HG03575 (cell line): ENCODE results near the gene RFFL.

ENCODE experiments used
- ATAC-seq: cut with Tn5 transposase; IDR thresholded peaks from one replicate; pipeline ENCODE4 v1.9.1; 2021; ENCODE audit not compliant: unreplicated experiment, insufficient number of reproducible peaks, low FRiP score; ENCODE audit errors: extremely low read depth

RFFL gene

DNA sequence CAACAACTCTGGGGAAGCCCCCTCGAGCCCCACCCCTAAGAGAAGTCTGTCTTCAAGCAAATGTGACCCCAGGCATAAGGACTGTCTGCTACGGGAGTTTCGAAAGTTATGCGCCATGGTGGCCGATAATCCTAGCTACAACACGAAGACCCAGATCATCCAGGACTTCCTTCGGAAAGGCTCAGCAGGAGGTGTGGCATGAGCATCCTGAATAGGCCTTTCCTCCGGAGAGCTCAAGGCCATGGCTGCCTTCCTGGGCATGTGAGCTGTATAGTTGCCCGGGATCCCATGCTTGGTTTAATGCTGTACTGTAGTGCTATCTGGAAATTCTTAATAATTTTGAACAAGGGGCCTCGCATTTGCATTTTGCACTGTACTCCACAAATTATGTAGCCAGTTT is 74.0 kb downstream of the RFFL start:
- no peak for ATAC-seq

DNA sequence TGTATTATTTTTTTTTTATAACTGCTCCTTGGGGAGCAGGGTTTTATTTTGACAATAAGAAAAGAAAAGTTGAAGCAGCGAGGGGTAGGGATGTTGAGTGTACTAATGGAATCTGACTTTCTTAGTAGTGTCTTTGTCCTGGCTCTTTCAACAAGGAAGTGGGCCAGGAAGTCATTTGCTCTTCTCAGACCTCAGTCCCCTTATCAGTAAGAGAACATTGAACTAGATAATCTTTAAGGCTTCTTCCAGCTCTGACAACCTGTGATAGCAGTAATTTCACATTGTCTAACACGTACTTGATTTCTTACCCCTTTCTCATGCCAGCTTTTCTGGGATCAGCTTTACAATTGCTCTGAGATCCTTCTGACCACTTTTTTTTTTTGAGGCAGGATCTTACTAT is 74.9 kb downstream of the RFFL start:
- no peak for ATAC-seq

DNA sequence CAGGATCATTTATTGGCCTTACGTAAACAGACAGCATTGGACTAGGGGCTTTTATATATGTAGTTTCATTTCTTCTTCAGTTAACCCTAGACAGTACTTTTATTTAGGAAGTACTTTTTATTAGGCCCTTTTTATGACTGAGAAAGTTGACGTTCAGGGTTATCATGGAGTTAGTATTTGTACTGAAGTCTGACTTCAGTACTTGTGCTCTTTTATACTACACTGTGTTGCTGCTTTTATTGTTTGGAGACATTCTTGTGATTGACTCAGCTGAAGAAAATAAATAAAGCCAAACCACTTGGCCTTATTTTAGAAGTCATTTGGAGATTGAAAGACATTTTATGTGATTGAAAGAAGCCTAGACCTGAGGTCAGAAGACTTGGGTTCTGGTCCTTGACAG is 76.3 kb downstream of the RFFL start:
- ATAC-seq, result no peak

DNA sequence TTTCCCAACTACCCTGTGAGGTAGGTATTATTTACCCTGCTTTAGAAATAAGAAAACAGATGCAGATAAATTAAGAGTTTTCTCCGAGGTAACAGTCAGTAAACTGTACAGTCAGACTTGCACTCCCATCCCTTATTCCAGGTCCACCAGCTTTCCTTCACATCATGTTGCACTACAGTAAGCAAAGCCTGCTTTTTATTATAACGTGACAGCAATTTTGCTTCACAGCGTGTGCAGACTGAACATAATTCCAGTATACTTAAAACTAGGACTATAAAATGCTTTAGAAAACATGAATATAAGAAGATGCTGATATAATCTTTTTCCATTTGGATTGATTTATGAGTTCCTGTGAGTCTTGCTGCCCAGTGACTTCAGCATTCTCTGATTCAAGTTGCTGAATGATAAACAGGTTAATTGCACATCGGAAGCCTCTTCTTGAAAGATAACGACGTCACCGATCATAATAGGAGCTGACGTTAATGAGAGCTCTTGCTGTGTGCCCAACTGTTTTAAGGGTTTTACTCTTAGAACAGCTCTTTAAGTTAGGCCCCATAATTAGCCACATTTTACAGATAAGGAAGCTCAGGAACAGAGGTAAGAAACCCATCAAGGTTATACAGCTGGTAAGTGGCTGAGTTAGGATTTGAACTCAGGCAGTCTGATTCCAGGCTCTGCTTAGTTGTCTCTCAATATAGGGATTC is 81.8 kb downstream of the RFFL start:
- ATAC-seq, result no peak

DNA sequence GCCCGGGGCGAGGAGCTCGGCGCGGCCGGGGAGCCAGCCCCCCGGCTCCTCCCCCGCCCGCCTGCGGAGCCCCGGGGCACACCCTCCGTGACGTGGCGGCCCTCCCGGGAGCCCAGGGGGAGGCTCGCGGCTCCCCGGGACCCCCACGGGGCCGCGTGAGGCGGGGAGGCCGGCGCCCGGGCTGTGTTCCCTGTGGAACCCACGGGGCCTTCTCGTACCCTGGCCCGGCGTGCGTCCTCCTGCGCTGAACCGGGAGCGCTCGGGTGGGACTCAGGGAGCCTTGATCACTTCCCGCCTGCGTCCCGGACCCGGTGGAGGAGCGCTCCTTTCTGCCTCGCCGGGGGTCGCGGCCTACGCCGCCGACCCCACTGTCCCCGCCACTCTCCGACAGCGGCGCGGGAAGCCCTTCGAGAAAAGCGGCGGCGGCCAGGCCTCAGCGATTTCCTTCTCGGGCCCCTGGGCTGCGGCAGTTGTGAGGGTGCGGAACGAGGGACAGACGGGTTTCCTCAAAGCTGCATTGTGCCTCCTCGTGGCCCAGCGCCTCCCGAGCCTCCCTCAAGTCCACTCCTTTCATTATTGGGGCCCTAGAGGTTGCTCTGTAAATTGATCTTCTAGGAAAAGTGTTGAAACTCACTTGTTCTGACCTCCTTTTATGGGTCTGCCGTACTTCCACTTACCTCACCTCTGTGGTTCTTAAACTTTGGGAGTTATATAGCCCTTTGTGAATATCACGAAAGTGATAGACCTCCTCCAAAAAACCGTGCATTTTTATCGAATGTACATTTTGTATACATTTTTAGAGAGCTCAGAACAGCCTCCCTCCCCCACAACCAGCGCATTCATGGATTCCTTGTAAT is 82.6 kb downstream of the RFFL start:
- ATAC-seq, result no peak

DNA sequence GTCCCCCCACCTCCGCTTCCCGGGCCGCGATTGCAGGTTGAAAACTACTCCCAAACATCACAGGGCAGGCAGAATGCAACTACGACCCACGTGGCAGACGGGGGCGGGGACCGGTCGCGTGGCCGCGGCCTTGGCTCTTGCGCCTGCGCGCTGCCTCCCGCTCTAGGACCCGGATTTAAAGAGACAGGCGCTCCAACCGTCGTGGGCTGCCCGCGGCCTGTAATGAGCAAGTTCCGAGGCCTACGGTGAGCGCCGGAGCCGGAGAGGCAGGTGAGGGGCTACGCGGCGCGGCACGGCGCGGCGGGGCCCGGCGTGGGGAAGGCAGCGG is 83.2 kb downstream of the RFFL start, which contains the start of gene LIG3:
Gene LIG3, plus strand, starts transcription at position 160 of the 328 bp plus-strand sequence. CDS start 2,494 bp downstream, outside the sequence.
- ATAC-seq, result no peak

DNA sequence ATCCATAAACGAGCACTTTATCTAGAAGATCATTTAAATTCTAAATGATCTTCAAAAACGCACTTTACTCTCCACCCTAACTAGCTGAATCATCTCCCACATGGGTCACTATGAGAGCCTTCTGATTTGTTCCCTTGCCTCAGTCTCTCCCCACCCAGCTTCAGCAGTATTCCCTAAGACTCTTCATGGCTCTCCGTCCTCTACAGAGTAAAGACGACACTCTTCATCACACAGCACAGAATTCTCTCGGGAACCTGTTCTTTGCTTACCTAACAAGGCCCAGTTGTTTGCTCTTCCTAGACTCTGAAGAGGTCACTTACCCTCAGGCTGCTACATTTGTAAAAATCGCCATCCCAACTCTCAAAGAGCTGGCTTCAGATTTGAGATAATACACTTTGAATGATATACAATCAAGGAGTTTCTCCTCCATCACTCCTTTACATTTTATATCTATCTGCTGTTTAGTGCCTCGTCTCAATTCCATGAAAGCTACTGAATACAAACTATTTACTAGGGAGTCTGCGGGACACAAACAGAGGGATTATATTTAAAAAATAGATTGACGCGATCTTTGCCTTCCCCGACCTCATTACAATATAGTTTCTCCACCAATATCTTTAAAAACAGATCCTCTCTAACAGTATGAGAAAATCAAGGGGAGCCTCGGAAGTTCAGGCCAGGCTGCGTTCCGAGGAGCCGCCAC is 83.7 kb downstream of the RFFL start:
- ATAC-seq, result no peak

DNA sequence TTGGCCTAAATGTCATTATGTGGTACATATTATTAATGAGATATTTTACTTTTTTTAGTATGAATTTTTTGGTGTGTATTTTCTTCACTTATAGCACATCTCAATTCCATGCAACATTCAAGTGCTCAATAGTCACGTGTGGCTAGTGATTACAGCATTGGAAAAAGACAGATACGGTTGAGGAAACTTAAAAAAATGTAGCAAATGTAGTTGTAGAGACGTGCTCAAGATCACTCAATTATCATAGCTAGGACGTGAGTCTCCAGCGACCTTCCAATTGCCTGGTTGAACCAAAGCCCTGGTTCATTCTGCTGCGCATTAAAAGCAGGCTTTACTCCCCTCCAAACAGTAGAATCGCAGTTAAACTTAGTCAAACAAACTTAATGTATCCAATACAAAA is 84.4 kb downstream of the RFFL start:
- ATAC-seq, result no peak

DNA sequence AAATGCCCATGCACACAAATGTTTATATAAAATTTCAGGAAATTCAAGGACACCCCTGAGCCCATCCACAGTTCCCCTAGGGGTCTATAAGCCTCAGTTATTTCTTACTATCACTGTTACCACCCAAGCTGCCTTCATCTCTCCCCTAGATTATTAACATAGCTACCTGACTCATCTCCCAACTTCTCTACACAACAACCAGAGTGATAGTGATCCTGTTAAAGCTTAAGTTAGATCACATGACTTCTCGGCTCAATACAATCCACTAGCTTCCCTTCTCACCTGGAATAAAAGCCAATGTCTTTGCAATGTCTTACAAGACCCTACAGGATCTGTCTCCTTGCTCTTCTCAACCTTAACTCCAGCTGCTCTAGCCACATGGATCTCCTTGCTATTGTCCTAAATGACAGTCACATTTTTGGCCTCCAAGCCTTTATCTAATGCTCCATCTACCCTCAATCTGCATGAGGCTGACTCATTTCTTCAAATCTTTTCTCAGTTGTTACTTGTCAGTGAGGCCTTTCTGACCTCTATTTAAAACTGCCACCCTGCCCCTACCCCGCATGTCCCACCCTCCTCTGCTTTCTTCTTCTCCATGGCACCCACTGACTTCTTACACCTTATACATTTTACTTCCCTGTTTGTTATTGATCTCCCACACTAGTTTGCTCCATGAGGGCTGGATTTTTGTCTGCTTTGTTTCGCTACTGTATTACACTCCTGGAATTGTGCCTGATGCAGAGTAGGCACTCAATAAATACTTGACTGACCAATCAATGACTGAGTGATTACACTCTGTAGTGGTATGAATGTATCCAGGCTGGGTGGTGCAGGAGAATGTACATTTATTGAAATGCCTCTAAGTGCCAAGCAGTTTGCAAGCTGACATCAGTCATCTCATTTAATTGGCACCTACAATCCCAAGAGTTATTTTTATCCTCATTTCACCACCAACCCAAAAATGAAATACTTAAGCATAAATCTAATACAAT is 88.4 kb downstream of the RFFL start:
- no peak for ATAC-seq

DNA sequence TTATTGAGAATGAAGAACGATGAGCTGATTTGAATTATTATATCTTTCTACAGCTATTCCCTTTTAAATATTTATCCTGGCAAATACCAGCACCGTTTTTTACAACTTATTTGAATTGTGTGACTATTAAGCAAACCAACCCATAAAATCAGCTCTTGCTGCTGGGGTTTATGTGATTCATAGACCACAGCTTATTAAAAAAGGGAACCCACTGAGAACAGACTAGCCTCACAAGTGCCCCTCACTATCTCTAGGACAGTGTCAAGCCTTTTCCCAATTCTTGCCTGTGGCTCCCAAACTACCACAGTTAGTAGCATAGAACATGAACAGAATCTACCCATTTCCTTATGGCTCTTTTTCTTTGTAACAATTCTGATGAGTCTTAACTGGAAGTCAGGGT is 89.3 kb downstream of the RFFL start:
- no peak for ATAC-seq

DNA sequence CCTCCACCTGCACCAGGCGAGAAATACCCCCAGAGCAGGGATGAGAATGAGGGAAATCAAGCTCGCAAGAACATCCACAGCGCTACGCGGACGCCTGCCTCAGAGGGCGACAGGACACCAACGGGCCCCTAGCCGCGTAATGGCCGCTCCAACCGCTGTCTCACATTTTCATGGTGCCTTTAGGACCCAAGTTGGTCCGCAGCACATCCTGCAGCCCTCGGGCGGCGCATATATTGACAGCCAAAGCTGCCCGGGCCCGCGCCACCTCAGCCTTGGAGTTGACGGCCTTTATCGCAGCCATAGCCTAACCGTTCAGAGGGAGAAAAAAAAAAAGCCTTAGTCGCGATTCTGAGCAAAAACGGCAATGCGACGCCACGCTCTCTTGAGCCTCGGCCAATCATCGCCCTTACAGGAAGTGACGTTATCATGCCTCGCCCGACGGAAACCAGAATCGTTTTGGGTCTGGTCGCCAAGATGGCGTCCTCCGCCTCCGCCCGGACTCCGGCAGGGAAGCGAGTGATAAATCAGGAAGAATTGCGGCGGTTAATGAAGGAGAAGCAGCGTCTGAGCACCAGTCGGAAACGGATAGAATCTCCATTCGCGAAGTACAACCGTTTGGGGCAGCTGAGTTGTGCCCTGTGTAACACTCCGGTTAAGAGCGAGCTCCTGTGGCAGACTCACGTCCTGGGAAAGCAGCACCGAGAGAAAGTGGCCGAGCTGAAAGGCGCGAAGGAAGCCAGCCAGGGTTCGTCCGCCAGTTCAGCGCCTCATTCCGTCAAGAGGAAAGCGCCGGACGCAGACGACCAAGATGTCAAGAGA is 102.2 kb downstream of the RFFL start, which contains the start of the genes CCT6B and ZNF830:
Gene CCT6B, minus strand, starts transcription at position 368 of the 819 bp plus-strand sequence. Its CDS starts 67 bp downstream, at position 301.
Gene ZNF830, plus strand, starts transcription at position 448 of the 819 bp plus-strand sequence. Its CDS starts 27 bp downstream, at position 475.
- peak; percentile 58 for ATAC-seq

DNA sequence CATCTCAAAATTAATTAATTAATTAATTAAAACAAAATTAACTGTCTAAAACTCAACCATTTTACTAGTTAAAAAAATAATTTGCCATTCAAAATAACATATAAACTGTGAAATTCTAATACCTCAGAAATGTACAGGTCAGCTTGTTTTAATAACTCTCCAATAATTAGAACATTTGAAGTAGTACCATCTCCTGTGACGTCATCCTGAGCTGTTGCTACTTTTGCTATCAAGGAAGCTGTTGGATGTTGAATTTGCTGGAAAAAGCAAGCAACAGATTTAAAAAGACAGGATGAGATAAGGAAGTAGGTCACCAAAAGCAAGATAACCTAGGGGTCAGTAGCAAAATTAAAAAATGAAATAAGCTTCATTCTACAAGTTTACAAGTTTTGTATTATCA is 105.1 kb downstream of the RFFL start:
- no peak for ATAC-seq
